ENCODE data around the gene AIRE.

- no peak for TF ChIP-seq EZH2 (IDR thresholded peaks at IDR 0.05; ENCODE audit: borderline replicate concordance, low read depth, low read length, poor library complexity, severe bottlenecking)
- TF ChIP-seq, protein P1, sequence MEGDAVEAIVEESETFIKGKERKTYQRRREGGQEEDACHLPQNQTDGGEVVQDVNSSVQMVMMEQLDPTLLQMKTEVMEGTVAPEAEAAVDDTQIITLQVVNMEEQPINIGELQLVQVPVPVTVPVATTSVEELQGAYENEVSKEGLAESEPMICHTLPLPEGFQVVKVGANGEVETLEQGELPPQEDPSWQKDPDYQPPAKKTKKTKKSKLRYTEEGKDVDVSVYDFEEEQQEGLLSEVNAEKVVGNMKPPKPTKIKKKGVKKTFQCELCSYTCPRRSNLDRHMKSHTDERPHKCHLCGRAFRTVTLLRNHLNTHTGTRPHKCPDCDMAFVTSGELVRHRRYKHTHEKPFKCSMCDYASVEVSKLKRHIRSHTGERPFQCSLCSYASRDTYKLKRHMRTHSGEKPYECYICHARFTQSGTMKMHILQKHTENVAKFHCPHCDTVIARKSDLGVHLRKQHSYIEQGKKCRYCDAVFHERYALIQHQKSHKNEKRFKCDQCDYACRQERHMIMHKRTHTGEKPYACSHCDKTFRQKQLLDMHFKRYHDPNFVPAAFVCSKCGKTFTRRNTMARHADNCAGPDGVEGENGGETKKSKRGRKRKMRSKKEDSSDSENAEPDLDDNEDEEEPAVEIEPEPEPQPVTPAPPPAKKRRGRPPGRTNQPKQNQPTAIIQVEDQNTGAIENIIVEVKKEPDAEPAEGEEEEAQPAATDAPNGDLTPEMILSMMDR (conservative IDR thresholded peaks at IDR 0.05; ENCODE audit: low read depth, low read length), result no peak
Observed at GRCh38 chr21:44269090-44269489, 16.6 kb upstream of the AIRE start.

All from A673 (cell line).